ENCODE data around the gene ITK.

Gene ITK

GRCh38 chr5:157288405-157289163 is 107.9 kb downstream of the ITK start:
- no peak overlapping the region for H3K27ac ChIP-seq (ENCODE audit: low read length)
- no peaks in the 10 kb centered on the region for H3K4me1 ChIP-seq (ENCODE audit: control insufficient read depth in 1 of 2, insufficient read depth in 2 of 2, low read length in 2 of 2)
- no peaks in the 10 kb centered on the region for H3K9me3 ChIP-seq (ENCODE audit: control insufficient read depth in 1 of 2, low read length in 2 of 2)
- H3K36me3 ChIP-seq (ENCODE audit: control insufficient read depth in 1 of 2, insufficient read depth in 2 of 2, low read length in 2 of 2), result no peaks in the 10 kb centered on the region
- no peaks in the 10 kb centered on the region for H3K27me3 ChIP-seq (ENCODE audit: low read depth, low read length)
- H3K4me3 ChIP-seq (ENCODE audit: low read depth in 1 of 2, low read length in 2 of 2), result no peak overlapping the region

GRCh38 chr5:157289164-157289819 is 108.7 kb downstream of the ITK start:
- H3K4me1 ChIP-seq (ENCODE audit: control insufficient read depth in 1 of 2, insufficient read depth in 2 of 2, low read length in 2 of 2), result no peaks in the 10 kb centered on the region
- no peak overlapping the region for H3K4me3 ChIP-seq (ENCODE audit: low read depth in 1 of 2, low read length in 2 of 2)
- no peak overlapping the region for H3K27ac ChIP-seq (ENCODE audit: low read length)
- no peaks in the 10 kb centered on the region for H3K9me3 ChIP-seq (ENCODE audit: control insufficient read depth in 1 of 2, low read length in 2 of 2)
- no peaks in the 10 kb centered on the region for H3K27me3 ChIP-seq (ENCODE audit: low read depth, low read length)
- H3K36me3 ChIP-seq (ENCODE audit: control insufficient read depth in 1 of 2, insufficient read depth in 2 of 2, low read length in 2 of 2), result no peaks in the 10 kb centered on the region

- Histone ChIP-seq H3K36me3 (ENCODE audit: control insufficient read depth in 1 of 2, insufficient read depth in 2 of 2, low read length in 2 of 2) (no peaks in the 10 kb centered on the region), H3K27me3 (ENCODE audit: low read depth, low read length) (no peaks in the 10 kb centered on the region), H3K4me3 (ENCODE audit: low read depth in 1 of 2, low read length in 2 of 2) (no peak overlapping the region), H3K27ac (ENCODE audit: low read length) (no peak overlapping the region), H3K9me3 (ENCODE audit: control insufficient read depth in 1 of 2, low read length in 2 of 2) (no peaks in the 10 kb centered on the region), H3K4me1 (ENCODE audit: control insufficient read depth in 1 of 2, insufficient read depth in 2 of 2, low read length in 2 of 2) (no peaks in the 10 kb centered on the region)
Measured at GRCh38 chr5:157290156-157290980, 109.7 kb downstream of the ITK start.

- no peak overlapping the region for H3K27ac ChIP-seq (ENCODE audit: low read length)
- no peaks in the 10 kb centered on the region for H3K4me1 ChIP-seq (ENCODE audit: control insufficient read depth in 1 of 2, insufficient read depth in 2 of 2, low read length in 2 of 2)
- no peaks in the 10 kb centered on the region for H3K27me3 ChIP-seq (ENCODE audit: low read depth, low read length)
- no peaks in the 10 kb centered on the region for H3K9me3 ChIP-seq (ENCODE audit: control insufficient read depth in 1 of 2, low read length in 2 of 2)
- H3K4me3 ChIP-seq (ENCODE audit: low read depth in 1 of 2, low read length in 2 of 2), result no peak overlapping the region
- H3K36me3 ChIP-seq (ENCODE audit: control insufficient read depth in 1 of 2, insufficient read depth in 2 of 2, low read length in 2 of 2), result no peaks in the 10 kb centered on the region
Measured at GRCh38 chr5:157290981-157291711, 110.5 kb downstream of the ITK start.

GRCh38 chr5:157292599-157292998 is 112.0 kb downstream of the ITK start:
- peaks cover 5% of the 10 kb centered on the region in 2 donors for H3K36me3 ChIP-seq (ENCODE audit: control insufficient read depth in 1 of 2, insufficient read depth in 2 of 2, low read length in 2 of 2)
- H3K4me3 ChIP-seq (ENCODE audit: low read depth in 1 of 2, low read length in 2 of 2), result no peak overlapping the region
- no peaks in the 10 kb centered on the region for H3K9me3 ChIP-seq (ENCODE audit: control insufficient read depth in 1 of 2, low read length in 2 of 2)
- no peak overlapping the region for H3K27ac ChIP-seq (ENCODE audit: low read length)
- H3K4me1 ChIP-seq (ENCODE audit: control insufficient read depth in 1 of 2, insufficient read depth in 2 of 2, low read length in 2 of 2), result no peaks in the 10 kb centered on the region
- H3K27me3 ChIP-seq (ENCODE audit: low read depth, low read length), result no peaks in the 10 kb centered on the region

GRCh38 chr5:157294407-157295091 is 113.9 kb downstream of the ITK start:
- Histone ChIP-seq H3K4me1 (ENCODE audit: control insufficient read depth in 1 of 2, insufficient read depth in 2 of 2, low read length in 2 of 2) (no peaks in the 10 kb centered on the region), H3K27me3 (ENCODE audit: low read depth, low read length) (no peaks in the 10 kb centered on the region), H3K27ac (ENCODE audit: low read length) (no peak overlapping the region), H3K4me3 (ENCODE audit: low read depth in 1 of 2, low read length in 2 of 2) (no peak overlapping the region), H3K36me3 (ENCODE audit: control insufficient read depth in 1 of 2, insufficient read depth in 2 of 2, low read length in 2 of 2) (peaks cover 5 to 9% of the 10 kb centered on the region in 2 donors), H3K9me3 (ENCODE audit: control insufficient read depth in 1 of 2, low read length in 2 of 2) (no peaks in the 10 kb centered on the region)

- H3K4me3 ChIP-seq (ENCODE audit: low read depth in 1 of 2, low read length in 2 of 2), result no peak overlapping the region
- H3K27me3 ChIP-seq (ENCODE audit: low read depth, low read length), result no peaks in the 10 kb centered on the region
- no peaks in the 10 kb centered on the region for H3K9me3 ChIP-seq (ENCODE audit: control insufficient read depth in 1 of 2, low read length in 2 of 2)
- no peak overlapping the region for H3K27ac ChIP-seq (ENCODE audit: low read length)
- H3K4me1 ChIP-seq (ENCODE audit: control insufficient read depth in 1 of 2, insufficient read depth in 2 of 2, low read length in 2 of 2), result no peaks in the 10 kb centered on the region
- H3K36me3 ChIP-seq (ENCODE audit: control insufficient read depth in 1 of 2, insufficient read depth in 2 of 2, low read length in 2 of 2), result peaks cover 5 to 9% of the 10 kb centered on the region in 2 donors
Measured at GRCh38 chr5:157295247-157295646, 114.6 kb downstream of the ITK start.

GRCh38 chr5:157300564-157300963 is 119.9 kb downstream of the ITK start:
- Histone ChIP-seq H3K4me3 (ENCODE audit: low read depth in 1 of 2, low read length in 2 of 2) (no peak overlapping the region), H3K4me1 (ENCODE audit: control insufficient read depth in 1 of 2, insufficient read depth in 2 of 2, low read length in 2 of 2) (no peaks in the 10 kb centered on the region), H3K9me3 (ENCODE audit: control insufficient read depth in 1 of 2, low read length in 2 of 2) (no peaks in the 10 kb centered on the region), H3K27me3 (ENCODE audit: low read depth, low read length) (no peaks in the 10 kb centered on the region), H3K27ac (ENCODE audit: low read length) (no peak overlapping the region), H3K36me3 (ENCODE audit: control insufficient read depth in 1 of 2, insufficient read depth in 2 of 2, low read length in 2 of 2) (peaks cover 10 to 12% of the 10 kb centered on the region in 2 donors)

- H3K9me3 ChIP-seq (ENCODE audit: control insufficient read depth in 1 of 2, low read length in 2 of 2), result no peaks in the 10 kb centered on the region
- no peak overlapping the region for H3K27ac ChIP-seq (ENCODE audit: low read length)
- no peak overlapping the region for H3K4me3 ChIP-seq (ENCODE audit: low read depth in 1 of 2, low read length in 2 of 2)
- H3K27me3 ChIP-seq (ENCODE audit: low read depth, low read length), result no peaks in the 10 kb centered on the region
- H3K4me1 ChIP-seq (ENCODE audit: control insufficient read depth in 1 of 2, insufficient read depth in 2 of 2, low read length in 2 of 2), result no peaks in the 10 kb centered on the region
- peaks cover 10 to 12% of the 10 kb centered on the region in 2 donors for H3K36me3 ChIP-seq (ENCODE audit: control insufficient read depth in 1 of 2, insufficient read depth in 2 of 2, low read length in 2 of 2)
Measured at GRCh38 chr5:157301066-157301465, 120.4 kb downstream of the ITK start.

- Histone ChIP-seq H3K27ac (ENCODE audit: low read length) (no peak overlapping the region), H3K4me1 (ENCODE audit: control insufficient read depth in 1 of 2, insufficient read depth in 2 of 2, low read length in 2 of 2) (no peaks in the 10 kb centered on the region), H3K27me3 (ENCODE audit: low read depth, low read length) (no peaks in the 10 kb centered on the region), H3K4me3 (ENCODE audit: low read depth in 1 of 2, low read length in 2 of 2) (no peak overlapping the region), H3K9me3 (ENCODE audit: control insufficient read depth in 1 of 2, low read length in 2 of 2) (no peaks in the 10 kb centered on the region), H3K36me3 (ENCODE audit: control insufficient read depth in 1 of 2, insufficient read depth in 2 of 2, low read length in 2 of 2) (peaks cover 5 to 7% of the 10 kb centered on the region in 2 donors)
Measured at GRCh38 chr5:157303023-157303422, 122.4 kb downstream of the ITK start.

Data from muscle layer of duodenum (tissue), 2 donors.